Central memory CD8-positive, alpha-beta T cell (primary cell): ENCODE measurements around the gene MUC3A.
"Not testable (repeated sequence)": the region's sequence is repeated elsewhere in the genome, so short reads cannot be mapped to it uniquely, and the experiment has no call there.

ENCODE experiments used
- ATAC-seq: fragments of 150-1000 bp; cut with Tn5 transposase; replicated peaks from 2 replicates; pipeline ENCODE4 v1.10.0; 2022; ENCODE audit warnings: mild to moderate bottlenecking, moderate FRiP score, moderate number of reproducible peaks; ENCODE audit not compliant: poor library complexity, severe bottlenecking; ENCODE audit errors: extremely low read depth
- DNase-seq, 2 donors: peaks; one replicate each; pipeline ENCODE4 v3.0.0; 2021; ENCODE audit warnings: low spot score in 2 of 2
- H3K27ac Mint-ChIP-seq: one replicate; pipeline ENCODE4 v1.8.0; 2022; ENCODE audit warnings: low read depth, mild to moderate bottlenecking, moderate library complexity, mixed read lengths
- H3K27me3 Mint-ChIP-seq: one replicate; pipeline ENCODE4 v1.8.0; 2022; ENCODE audit warnings: mixed read lengths
- H3K36me3 Mint-ChIP-seq: one replicate; pipeline ENCODE4 v1.8.0; 2022; ENCODE audit warnings: mild to moderate bottlenecking, moderate library complexity, mixed read lengths; ENCODE audit not compliant: insufficient read depth
- H3K4me1 Mint-ChIP-seq: one replicate; pipeline ENCODE4 v1.8.0; 2022; ENCODE audit warnings: mixed read lengths
- H3K4me3 Mint-ChIP-seq: one replicate; pipeline ENCODE4 v1.8.0; 2022; ENCODE audit warnings: mild to moderate bottlenecking, moderate library complexity, mixed read lengths
- H3K9me3 Mint-ChIP-seq: one replicate; pipeline ENCODE4 v1.8.0; 2022; ENCODE audit warnings: mixed read lengths

MUC3A gene

DNA sequence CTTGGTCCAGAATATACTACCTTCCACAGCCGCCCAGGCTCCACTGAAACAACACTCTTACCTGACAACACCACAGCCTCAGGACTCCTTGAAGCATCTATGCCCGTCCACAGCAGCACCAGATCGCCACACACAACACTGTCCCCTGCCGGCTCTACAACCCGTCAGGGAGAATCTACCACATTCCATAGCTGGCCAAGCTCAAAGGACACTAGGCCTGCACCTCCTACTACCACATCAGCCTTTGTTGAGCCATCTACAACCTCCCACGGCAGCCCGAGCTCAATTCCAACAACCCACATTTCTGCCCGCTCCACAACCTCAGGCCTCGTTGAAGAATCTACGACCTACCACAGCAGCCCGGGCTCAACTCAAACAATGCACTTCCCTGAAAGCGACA, 42.9 kb downstream of the MUC3A start:
- not testable (repeated sequence) for H3K27ac Mint-ChIP-seq, H3K36me3 Mint-ChIP-seq, H3K27me3 Mint-ChIP-seq, H3K9me3 Mint-ChIP-seq, H3K4me1 Mint-ChIP-seq, H3K4me3 Mint-ChIP-seq, ATAC-seq, DNase-seq

DNA sequence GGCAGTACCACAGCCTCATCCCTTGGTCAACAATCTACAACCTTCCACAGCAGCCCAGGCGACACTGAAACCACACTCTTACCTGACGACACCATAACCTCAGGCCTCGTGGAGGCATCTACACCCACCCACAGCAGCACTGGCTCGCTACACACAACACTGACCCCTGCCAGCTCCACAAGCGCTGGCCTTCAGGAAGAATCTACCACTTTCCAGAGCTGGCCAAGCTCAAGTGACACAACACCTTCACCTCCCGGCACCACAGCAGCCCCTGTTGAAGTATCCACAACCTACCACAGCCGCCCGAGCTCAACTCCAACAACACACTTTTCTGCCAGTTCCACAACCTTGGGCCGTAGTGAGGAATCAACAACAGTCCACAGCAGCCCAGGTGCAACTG, 45.3 kb downstream of the MUC3A start:
- H3K9me3 Mint-ChIP-seq, H3K4me3 Mint-ChIP-seq, H3K36me3 Mint-ChIP-seq, ATAC-seq, DNase-seq, H3K27ac Mint-ChIP-seq, H3K4me1 Mint-ChIP-seq, H3K27me3 Mint-ChIP-seq: not testable (repeated sequence)

- DNase-seq, H3K27ac Mint-ChIP-seq, H3K4me1 Mint-ChIP-seq, H3K4me3 Mint-ChIP-seq, H3K9me3 Mint-ChIP-seq, H3K27me3 Mint-ChIP-seq, ATAC-seq, H3K36me3 Mint-ChIP-seq: not testable (repeated sequence)
Observed at GRCh38 chr7:100998530-100998929, 49.2 kb downstream of the MUC3A start.

GRCh38 chr7:100999334-100999733, 50.0 kb downstream of the MUC3A start:
- not testable (repeated sequence) for H3K4me1 Mint-ChIP-seq, H3K27me3 Mint-ChIP-seq, H3K9me3 Mint-ChIP-seq, H3K36me3 Mint-ChIP-seq, DNase-seq, H3K4me3 Mint-ChIP-seq, H3K27ac Mint-ChIP-seq, ATAC-seq

DNA sequence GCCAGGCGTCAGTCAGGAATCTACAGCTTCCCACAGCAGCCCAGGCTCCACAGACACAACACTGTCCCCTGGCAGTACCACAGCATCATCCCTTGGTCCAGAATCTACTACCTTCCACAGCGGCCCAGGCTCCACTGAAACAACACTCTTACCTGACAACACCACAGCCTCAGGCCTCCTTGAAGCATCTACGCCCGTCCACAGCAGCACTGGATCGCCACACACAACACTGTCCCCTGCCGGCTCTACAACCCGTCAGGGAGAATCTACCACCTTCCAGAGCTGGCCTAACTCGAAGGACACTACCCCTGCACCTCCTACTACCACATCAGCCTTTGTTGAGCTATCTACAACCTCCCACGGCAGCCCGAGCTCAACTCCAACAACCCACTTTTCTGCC, 50.7 kb downstream of the MUC3A start:
- not testable (repeated sequence) for H3K4me1 Mint-ChIP-seq, ATAC-seq, DNase-seq, H3K27me3 Mint-ChIP-seq, H3K9me3 Mint-ChIP-seq, H3K27ac Mint-ChIP-seq, H3K36me3 Mint-ChIP-seq, H3K4me3 Mint-ChIP-seq

- not testable (repeated sequence) for H3K27me3 Mint-ChIP-seq, H3K36me3 Mint-ChIP-seq, H3K9me3 Mint-ChIP-seq, ATAC-seq, H3K4me3 Mint-ChIP-seq, DNase-seq, H3K4me1 Mint-ChIP-seq, H3K27ac Mint-ChIP-seq
Observed at GRCh38 chr7:101002333-101002732, 53.0 kb downstream of the MUC3A start.

- ATAC-seq, H3K4me1 Mint-ChIP-seq, H3K9me3 Mint-ChIP-seq, H3K27me3 Mint-ChIP-seq, H3K27ac Mint-ChIP-seq, H3K4me3 Mint-ChIP-seq, DNase-seq: not testable (repeated sequence)
- peaks cover 10% of the 10 kb centered on the region for H3K36me3 Mint-ChIP-seq
Observed at GRCh38 chr7:101007361-101007760, 58.0 kb downstream of the MUC3A start.

DNA sequence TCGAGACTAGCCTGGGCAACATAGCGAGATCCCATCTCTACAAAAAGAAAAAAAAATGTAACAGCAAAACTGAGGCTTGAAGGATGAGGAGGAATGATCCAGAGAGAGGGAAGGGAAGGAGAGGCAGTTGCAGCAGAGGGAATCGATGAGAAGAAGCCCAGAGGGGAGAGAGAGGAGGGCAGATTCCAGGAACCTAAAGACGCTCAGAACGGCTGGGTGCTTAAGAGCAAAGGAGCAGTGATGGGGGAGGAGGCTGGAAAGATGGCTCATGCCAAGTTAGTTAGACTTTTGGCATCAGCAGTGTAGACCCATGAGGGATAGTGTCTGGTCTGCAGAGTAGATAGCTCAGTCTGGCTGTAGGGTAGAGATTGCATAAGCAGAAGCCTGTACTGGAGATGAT, 60.3 kb downstream of the MUC3A start:
- no peaks in the 10 kb centered on the region for H3K27me3 Mint-ChIP-seq
- H3K27ac Mint-ChIP-seq = no peak overlapping the region
- no peaks in the 10 kb centered on the region for H3K9me3 Mint-ChIP-seq
- H3K4me3 Mint-ChIP-seq = no peak overlapping the region
- no peaks in the 10 kb centered on the region for H3K4me1 Mint-ChIP-seq
- DNase-seq (no peak), ATAC-seq (no peak)
- H3K36me3 Mint-ChIP-seq = peaks cover 12% of the 10 kb centered on the region

DNA sequence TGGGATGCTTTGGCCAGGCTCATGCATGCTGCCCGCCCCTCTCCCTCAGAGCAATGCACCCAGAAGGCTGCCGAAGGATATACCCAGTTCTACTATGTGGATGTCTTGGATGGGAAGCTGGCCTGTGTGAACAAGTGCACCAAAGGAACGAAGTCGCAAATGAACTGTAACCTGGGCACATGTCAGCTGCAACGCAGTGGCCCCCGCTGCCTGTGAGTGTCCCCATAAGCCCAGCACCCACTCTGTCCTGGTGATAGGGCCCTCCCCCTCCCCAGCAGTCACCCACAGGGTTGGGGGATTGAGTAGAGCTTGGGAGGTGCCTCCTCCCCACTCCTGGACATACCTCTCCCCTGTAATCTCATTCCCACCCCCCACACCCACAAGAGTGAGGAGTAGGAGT, 63.6 kb downstream of the MUC3A start:
- no peak overlapping the region for H3K4me3 Mint-ChIP-seq
- H3K9me3 Mint-ChIP-seq = no peaks in the 10 kb centered on the region
- H3K4me1 Mint-ChIP-seq = peaks cover 16% of the 10 kb centered on the region
- DNase-seq (no peak), ATAC-seq (no peak)
- H3K36me3 Mint-ChIP-seq = peaks cover 15% of the 10 kb centered on the region
- no peaks in the 10 kb centered on the region for H3K27me3 Mint-ChIP-seq
- no peak overlapping the region for H3K27ac Mint-ChIP-seq

- H3K4me3 Mint-ChIP-seq = peak overlapping the region; percentile 93
- peak overlapping the region; percentile 93 for H3K27ac Mint-ChIP-seq
- H3K36me3 Mint-ChIP-seq = peaks cover 17% of the 10 kb centered on the region
- ATAC-seq (no peak), DNase-seq (no peak)
- no peaks in the 10 kb centered on the region for H3K27me3 Mint-ChIP-seq
- H3K9me3 Mint-ChIP-seq = no peaks in the 10 kb centered on the region
- H3K4me1 Mint-ChIP-seq = peaks cover 16% of the 10 kb centered on the region
Observed at GRCh38 chr7:101015626-101016025, 66.3 kb downstream of the MUC3A start.

DNA sequence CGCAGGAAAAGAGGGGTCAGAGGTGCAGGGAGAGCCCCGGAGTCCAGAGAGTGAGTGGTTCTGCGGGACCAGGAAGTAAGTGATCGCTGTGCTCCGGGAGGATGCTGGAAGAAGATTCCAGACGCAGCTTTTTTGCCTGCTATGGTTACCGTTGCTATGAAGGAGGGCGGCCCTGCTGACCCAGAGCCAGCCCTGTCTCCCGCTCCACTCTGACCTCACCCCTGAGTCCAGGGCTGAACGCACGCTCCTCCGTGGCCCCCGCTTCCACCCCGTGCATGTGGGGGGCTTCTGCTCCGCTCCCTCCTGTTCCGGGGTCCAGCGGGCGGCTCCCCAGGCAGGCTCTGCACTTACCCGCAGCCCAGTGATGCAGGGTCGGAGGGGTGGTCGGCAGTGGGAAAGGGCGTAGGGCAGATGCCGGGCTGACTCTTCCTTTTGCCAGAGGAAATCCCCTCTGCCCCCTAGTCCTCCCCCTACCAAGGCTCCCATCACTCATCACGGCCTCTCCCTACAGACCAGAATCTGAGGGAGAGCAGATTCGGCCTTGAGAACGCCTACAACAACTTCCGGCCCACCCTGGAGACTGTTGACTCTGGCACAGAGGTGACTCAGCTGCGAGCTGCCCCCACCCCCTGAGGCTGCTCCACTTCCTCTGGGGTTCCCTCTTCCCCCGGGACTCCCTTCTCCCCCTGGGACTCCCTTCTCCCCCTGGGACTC, 67.9 kb downstream of the MUC3A start:
- Mint-ChIP-seq H3K4me1 (peaks cover 16% of the 10 kb centered on the region), H3K27me3 (peaks cover 13% of the 10 kb centered on the region), H3K27ac (peak overlapping the region; percentile 93), H3K9me3 (no peaks in the 10 kb centered on the region), H3K36me3 (peaks cover 8% of the 10 kb centered on the region), H3K4me3 (peak overlapping the region; percentile 93)
- ATAC-seq = peak; percentile 97
- peak; percentile 29 to 47 for DNase-seq
